LoVo (cell line): ENCODE data around the gene LTBP1.

Source experiments
- DNase-seq: peaks from one replicate; pipeline ENCODE4 v3.0.0-alpha.2; 2016; ENCODE audit warnings: low spot score

The LTBP1 gene

GRCh38 chr2:32931945-32932709, 14.6 kb upstream of the LTBP1 start:
- DNase-seq = no peak

- no peak for DNase-seq
Measured at GRCh38 chr2:32932825-32933755, 13.7 kb upstream of the LTBP1 start.

GRCh38 chr2:32933756-32934095, 13.0 kb upstream of the LTBP1 start:
- no peak for DNase-seq

GRCh38 chr2:32937602-32938448, 8.9 kb upstream of the LTBP1 start:
- no peak for DNase-seq

GRCh38 chr2:32938934-32939333, 7.8 kb upstream of the LTBP1 start:
- no peak for DNase-seq

GRCh38 chr2:32940316-32940997, 6.3 kb upstream of the LTBP1 start:
- DNase-seq = no peak

GRCh38 chr2:32941944-32942690, 4.6 kb upstream of the LTBP1 start:
- DNase-seq = no peak

- DNase-seq = peak; percentile 48
Measured at GRCh38 chr2:32942793-32943485, 3.8 kb upstream of the LTBP1 start.

- DNase-seq = no peak
Measured at GRCh38 chr2:32945286-32945685, 1.5 kb upstream of the LTBP1 start.

- DNase-seq = no peak
Measured at GRCh38 chr2:32947076-32947483, 327 bp downstream of the LTBP1 start.

- DNase-seq = peak; percentile 50
Measured at GRCh38 chr2:32947484-32948143, 861 bp downstream of the LTBP1 start.

- no peak for DNase-seq
Measured at GRCh38 chr2:32948266-32948665, 1.5 kb downstream of the LTBP1 start.

- no peak for DNase-seq
Measured at GRCh38 chr2:32949260-32949659, 2.5 kb downstream of the LTBP1 start.

GRCh38 chr2:32951672-32952071, 4.9 kb downstream of the LTBP1 start:
- DNase-seq = no peak

- DNase-seq = no peak
Measured at GRCh38 chr2:32952761-32953476, 6.2 kb downstream of the LTBP1 start.

GRCh38 chr2:32954206-32954605, 7.5 kb downstream of the LTBP1 start:
- no peak for DNase-seq

GRCh38 chr2:32958821-32959220, 12.1 kb downstream of the LTBP1 start:
- no peak for DNase-seq

GRCh38 chr2:32960238-32960637, 13.5 kb downstream of the LTBP1 start:
- DNase-seq = no peak
